Measurements from ENCODE around the gene FCF1. TPM values are rescaled to one million over a fixed set of nuclear protein-coding genes. Genes with fewer than 3 reads are reported as not detected.
"Not testable (repeated sequence)": the region's sequence is repeated elsewhere in the genome, so short reads cannot be mapped to it uniquely, and the experiment has no call there.

FCF1 gene
- total RNA-seq, 1 donor from 2014 or later: 23.7 TPM

DNA sequence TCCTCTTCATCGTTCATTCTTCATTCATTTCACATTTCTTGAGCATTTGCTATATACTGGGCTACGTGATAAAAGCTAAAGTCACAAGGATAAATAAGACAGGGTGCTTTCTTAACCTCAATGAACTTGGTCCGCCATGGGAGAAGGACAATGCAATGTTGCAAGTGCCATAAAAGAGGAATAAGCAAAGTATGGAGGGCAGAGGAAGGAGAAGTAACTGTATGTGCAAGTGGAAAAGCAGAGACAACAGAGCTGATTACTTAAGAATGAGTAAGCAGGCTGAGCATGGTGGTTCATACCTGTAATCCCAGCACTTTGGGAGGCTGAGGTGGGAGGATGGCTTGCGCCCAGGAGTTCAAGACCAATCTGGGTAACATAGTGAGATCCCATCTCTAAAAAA, 14.5 kb upstream of the FCF1 start:
- DNase-seq (ENCODE audit: low read depth): no peak

DNA sequence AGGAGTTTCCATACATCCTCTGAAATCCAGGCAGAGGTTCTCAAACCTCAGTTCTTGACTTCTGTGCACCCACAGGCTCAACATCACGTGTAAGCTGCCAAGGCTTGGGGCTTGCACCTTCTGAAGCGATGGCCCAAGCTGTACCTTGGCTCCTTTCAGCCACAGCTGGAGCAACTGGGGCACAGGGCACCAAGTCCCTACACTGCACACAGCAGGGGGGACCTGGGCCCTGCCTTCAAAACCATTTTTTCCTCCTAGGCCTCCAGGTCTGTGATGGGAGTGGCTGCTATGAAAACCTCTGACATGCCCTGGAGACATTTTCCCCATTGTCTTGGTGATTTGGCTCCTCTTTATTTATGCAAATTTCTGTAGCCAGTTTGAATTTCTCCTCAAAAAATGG, 10.7 kb upstream of the FCF1 start:
- DNase-seq (ENCODE audit: low read depth): no peak

DNA sequence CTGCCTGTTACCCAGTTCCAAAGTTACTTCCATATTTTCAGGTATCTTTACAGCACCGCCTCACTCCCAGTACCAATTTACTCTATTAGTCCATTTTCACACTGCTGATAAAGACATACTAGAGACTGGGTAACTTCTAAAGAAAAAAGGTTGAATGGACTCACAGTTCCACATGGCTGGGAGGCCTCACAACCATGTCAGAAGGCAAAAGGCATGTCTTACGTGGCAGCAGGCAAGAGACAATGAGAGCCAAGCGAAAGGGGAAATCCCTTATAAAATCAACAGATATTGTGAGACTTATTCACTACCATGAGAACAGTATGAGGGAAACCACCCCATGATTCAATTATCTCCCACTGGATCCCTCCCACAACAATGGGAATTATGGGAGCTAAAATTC, 9.9 kb upstream of the FCF1 start:
- no peak for DNase-seq (ENCODE audit: low read depth)

DNA sequence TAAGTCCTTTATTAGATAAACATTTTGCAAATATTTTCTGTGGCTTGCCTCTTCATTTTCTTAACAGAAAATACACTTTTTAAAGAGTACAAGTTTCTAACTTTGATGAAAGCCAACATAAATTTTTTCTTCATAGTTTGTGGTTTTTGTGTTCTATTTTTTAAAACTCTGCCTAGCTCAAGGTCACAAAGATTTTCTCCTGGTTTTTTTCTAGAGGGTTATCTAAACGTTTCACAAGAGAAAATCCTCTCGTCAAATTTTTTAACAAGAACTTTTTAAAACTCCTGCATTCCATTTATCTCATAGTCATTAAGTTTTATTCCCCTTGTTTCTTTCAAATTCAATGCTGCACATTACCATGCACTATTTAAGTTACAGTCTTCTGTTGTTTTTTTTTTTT, 8.3 kb upstream of the FCF1 start:
- no peak for DNase-seq (ENCODE audit: low read depth)

DNA sequence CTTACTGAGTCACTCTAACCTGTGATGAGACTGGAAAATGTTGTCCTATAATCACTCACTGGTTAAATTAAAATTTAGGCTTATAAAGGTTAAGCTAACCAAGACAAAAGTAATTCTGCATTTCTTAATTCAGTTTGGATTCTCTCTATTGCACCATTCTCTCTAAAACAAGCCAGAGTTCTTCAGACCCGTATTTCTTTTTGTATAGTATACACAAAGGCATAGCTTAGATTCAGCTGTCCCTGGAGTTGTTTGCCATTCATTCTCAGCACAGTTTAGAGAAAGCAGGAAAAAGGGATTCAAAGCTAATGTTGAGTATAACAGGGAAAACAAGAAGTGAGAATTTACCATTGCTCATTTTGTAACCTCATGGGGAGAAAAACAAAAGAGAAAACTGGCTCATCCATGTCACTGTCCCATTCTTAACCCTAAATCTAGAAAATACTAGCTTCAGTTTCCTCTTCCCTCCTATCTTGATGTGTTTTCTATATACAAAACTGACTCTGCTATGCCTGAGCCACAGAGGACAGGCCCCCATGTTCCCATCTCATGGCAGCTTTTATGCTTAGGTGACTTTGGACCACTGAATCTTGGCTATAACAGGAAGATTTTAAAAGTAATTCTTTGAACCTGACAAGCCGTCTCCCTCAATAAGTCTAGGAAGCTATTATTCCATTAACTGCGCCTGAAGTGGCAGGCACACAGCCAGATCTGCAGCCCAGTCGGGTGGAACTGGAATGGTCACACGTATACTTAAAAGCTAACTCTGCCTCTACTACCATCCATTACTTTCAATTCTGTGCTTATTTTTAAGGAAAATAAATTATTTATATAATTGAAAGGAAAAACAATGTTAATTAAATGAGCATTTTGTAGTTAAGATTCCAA, 7.1 kb upstream of the FCF1 start:
- no peak for DNase-seq (ENCODE audit: low read depth)

DNA sequence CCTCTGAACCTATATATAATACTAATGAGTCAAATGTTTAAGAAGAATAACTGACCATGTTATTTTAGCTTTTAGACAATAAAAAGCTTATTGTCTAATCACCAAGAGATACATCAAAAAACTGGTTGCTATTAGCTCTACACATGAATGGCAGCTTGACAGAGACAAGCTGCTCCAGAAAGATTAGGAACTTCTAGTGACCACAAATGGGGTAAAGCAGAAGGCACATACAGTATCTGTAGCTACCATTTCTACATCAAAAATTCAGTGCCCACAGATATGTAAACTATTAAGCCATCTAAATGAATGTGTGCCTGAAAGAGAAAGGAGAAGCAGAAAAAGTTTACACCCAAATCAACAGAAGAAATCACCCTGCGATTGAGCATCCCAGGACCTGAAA, 2.5 kb upstream of the FCF1 start:
- no peak for DNase-seq (ENCODE audit: low read depth)

DNA sequence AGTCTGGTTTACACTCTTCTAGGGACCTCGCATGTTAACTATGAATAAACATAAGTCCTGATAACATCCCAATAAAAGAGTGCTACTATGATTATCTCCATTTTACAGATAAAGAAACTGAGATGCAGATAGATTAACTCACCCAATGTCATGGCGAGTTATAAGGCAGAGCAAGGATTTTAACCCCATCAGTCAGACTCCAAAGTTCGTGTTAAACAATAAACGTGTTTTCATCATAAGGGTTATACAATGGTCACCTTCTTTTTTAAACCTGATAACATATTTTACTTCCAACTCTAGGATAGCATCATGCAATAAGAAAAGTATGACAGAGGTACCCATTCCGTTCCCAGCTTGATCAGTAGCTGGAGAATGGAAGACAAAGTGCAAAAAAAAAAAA, 1.3 kb upstream of the FCF1 start:
- DNase-seq (ENCODE audit: low read depth): no peak

DNA sequence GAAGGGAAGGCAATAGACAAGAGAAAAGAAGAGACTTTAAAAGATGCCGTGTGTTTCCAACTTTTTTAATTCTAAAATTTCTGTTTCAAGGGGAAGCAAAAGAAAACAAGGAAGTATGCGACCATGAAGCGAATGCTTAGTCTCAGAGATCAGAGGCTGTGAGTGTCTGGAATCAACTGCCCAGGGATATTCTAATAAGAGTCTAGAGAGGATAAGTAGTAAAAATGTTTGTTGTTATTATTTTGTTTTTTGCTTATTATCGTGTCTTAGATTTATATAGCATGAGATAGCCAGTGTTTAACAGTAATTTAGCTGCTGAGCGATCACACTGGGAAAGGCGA, 421 bp downstream of the FCF1 start:
- no peak for DNase-seq (ENCODE audit: low read depth)

DNA sequence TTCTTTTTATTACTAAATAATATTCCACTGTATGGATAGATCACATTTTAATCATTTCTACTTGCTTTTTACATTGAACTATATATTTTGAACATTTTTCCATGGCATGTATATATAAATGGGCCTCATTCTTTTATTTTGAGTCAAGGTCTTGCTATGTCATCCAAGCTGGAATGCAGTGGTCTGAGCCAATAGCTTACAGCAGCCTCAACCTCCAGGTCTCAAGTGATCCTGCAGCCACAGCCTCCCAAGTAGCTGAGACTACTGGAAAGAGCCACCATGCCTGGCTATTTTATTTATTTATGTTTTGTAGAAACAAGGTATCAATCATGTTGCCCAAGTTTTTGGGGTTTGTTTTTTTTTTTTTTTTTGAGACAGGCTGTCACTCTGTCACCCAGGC, 7.6 kb downstream of the FCF1 start:
- DNase-seq (ENCODE audit: low read depth): no peak

DNA sequence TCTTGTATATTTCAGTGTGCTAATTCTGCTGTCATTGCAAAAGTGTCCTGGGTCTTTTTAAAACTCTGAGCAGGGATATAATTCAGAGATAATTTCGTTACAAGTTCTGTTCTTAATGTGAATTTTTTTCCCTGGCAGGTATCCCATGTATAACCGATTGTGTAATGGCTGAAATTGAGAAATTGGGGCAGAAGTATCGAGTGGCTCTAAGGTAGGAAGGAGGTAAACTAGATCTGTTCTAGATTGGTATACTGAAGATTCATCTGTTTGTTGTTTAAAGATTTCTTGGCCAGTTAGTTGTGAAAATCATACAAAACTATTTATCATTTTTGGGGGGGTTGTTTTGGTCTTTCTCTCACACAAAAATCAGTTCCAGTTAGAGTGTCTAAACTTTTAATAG, 10.2 kb downstream of the FCF1 start:
- no peak for DNase-seq (ENCODE audit: low read depth)

DNA sequence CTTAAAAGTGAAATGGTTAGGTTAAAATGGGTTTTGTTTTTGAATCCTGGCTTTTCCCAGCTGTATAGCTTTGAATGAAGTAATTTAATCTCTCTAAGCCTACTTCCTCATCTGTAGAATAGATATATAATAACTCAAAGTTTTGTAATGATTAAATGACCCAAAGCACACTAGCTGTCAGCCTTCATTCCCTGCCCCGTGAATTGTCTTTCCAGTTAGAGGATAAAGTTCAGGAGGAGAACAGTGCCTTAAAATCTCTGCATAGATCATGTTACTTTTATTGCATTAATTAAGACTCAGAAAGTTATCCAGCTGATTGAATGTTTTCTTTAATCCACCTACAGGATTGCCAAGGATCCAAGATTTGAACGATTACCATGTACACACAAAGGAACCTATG, 19.4 kb downstream of the FCF1 start:
- no peak for DNase-seq (ENCODE audit: low read depth)

DNA sequence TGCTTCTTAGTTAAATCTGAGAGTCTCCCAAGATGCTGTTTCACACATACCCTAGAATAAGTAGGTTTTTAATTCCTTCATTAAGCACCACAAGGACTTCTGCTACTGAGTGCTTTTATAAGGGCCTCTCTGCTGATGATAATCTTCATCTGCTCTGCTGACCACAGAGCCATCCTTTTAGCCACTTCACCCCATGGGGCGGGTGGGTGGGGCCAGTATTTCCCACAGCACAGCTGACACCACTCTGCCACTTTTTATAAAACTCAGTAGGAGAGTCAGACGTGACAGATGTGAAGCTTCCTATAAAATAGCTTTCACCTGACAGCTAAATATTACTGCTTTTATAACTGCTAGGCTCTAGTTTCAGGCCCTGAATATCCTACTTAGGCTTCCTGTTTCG, 20.3 kb downstream of the FCF1 start:
- peak; percentile 76 for DNase-seq (ENCODE audit: low read depth)

DNA sequence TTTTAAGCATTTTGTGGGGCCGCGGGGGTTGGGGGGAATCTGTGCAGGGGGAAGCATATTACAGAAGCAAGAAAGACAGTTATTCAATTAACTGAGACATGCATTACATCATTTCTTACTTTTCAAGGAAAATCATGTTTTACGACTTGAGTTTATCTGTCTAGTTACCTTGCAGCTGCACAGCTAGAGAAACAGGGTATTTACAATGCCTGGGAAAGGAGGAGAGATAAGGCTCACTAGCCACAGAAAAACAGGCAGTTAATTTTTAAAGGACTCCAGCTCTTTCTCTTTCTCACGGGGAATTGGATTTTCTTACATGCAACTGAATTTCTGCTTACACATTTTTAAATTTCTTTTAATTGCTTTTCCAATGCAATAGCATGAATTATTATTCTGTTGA, 22.2 kb downstream of the FCF1 start:
- DNase-seq (ENCODE audit: low read depth): no peak

DNA sequence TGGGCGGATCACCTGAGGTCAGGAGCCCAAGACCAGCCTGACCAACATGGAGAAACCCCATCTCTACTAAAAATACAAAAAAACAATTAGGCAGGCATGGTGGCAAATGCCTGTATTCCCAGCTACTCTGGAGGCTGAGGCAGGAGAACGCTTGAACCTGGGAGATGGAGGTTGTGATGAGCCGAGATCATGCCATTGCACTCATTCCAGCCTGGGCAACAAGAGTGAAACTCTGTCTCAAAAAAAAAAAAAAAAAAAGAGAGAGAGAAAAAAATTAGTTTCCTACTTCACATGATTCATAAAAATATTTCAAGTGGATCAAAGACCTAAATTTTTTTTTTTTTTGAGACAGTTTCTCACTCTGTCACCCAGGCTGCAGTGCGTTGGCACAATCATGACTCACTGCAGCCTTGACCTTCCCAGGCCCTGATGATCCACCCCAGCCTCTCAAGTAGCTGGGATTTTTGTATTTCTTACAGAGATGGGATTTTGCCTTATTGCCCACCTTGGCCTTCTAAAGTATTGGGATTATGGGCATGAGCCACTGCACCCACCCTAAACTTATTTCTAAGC, 24.9 kb downstream of the FCF1 start:
- peak; percentile 51 for DNase-seq (ENCODE audit: low read depth)

DNA sequence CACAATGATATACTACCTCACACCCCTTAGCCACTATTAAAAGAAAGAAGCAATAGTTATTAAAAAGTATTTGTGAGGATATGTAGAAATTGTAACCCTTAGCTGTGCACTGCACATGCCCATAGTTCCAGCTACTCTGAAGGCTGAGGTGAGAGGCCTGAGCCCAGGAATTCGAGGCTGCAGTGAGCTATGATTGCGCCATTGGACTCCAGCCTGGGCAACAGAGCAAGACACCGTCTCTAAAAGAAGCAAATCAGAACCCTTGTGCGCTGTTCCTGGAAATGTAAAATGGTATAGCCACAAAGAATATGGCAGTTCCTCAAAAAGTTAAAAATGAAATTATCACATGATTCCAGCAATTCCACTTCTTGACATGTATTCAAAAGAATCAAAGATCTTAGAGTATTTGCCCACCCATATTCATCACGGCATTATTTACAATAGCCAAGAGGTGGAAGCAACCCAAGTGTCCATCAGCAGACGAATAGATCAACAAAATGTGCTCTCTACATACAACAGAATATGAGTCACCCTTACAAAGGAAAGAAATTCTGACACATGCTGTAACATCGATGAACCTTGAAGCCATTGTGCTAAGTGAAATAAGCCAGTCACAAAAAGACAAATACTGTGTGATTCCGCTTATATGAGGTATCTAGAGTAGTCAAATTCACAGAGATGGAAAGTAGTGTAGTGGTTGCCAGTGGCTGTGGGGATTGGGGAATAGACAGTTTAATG, 26.5 kb downstream of the FCF1 start:
- no peak for DNase-seq (ENCODE audit: low read depth)

DNA sequence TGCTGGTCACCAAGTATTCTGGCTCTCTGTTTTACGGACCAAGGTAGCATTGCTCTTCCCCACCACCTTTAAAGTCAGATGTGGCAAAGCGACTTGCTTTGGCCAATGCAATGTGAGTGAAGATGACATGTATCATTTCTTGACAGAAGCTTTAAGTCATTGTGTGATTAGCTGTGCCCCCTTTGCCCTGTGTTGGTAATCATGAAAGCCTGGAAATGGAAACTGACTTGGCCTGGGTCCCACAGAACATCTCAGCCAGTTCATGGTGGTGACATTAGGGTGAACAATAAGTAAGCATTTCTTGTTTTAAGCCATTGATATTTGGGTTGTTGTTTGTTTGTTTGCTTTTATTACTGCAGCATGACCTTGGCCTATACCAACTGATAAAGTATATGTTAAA, 34.3 kb downstream of the FCF1 start:
- no peak for DNase-seq (ENCODE audit: low read depth)

DNA sequence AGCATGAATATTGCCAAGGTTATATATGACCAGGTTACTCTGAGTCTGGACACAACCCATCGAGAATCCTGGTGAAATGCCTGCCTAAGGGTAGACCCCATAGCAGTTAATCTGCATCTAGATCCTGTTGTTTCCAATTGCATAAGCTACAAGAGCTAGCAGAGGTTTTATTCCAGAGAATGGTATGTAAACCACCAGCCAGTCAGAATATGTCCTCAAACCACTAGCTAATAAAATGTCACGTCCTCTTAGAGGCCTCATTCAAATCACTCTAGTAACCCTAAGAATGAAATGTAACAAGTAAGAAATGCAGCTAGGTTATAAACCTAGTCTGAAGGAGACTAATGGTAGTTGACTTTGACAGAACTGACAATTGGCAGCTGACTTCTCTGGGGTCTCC, 41.2 kb downstream of the FCF1 start:
- peak; percentile 32 for DNase-seq (ENCODE audit: low read depth)

DNA sequence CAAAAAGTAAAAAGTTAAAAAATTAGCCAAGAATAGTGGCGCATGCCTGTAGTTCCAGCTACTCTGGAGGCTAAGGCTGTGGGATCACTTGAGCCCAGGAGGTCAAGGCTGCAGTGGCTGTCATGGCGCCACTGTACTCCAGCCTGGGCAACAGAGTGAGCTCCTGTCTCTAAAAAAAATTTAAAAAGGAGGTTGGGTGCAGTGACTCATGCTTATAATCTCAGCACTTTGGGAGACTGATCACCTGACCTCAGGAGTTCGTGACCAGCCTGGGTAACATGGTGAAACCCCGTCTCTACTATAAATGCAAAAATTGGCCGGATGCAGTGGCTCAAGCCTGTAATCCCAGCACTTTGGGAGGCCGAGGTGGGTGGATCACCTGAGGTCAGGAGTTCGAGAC, 42.0 kb downstream of the FCF1 start:
- no peak for DNase-seq (ENCODE audit: low read depth)

DNA sequence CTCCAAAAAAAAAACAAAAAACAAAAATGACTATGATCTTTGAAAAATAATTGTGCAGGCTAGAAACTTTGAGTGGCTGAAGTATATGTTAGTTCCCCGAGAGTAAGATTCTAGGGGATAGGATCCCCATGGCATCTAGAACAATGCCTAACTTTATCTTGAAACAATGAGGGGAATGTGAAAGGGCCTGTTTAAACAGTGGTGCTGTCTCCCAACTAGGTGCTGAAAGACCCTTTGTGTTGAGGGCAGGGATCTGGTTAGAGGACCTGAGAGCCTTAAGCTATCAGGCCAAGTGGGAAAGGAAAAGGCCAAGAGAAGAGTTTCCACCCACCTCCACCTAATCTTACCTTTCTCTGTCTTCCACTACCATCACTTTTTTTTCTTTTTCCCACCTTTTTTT, 43.4 kb downstream of the FCF1 start:
- no peak for DNase-seq (ENCODE audit: low read depth)

DNA sequence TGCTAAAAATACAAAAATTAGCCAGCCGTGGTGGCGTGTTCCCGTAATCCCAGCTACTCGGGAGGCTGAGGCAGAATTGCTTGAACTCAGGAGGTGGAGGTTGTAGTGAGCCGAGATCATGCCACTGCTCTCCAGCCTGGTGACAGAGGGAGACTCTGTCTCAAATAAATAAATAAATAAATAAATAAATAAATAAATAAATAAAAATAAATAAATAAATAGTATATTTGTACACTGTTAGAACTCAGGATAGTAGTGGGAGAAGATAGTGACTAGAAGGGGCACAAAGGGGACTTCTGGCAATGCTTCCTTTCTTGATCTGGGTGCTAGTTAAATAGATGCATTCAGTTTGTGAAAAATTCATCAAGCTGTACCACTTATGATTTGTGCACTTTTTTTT, 45.6 kb downstream of the FCF1 start:
- DNase-seq (ENCODE audit: low read depth): not testable (repeated sequence)

DNA sequence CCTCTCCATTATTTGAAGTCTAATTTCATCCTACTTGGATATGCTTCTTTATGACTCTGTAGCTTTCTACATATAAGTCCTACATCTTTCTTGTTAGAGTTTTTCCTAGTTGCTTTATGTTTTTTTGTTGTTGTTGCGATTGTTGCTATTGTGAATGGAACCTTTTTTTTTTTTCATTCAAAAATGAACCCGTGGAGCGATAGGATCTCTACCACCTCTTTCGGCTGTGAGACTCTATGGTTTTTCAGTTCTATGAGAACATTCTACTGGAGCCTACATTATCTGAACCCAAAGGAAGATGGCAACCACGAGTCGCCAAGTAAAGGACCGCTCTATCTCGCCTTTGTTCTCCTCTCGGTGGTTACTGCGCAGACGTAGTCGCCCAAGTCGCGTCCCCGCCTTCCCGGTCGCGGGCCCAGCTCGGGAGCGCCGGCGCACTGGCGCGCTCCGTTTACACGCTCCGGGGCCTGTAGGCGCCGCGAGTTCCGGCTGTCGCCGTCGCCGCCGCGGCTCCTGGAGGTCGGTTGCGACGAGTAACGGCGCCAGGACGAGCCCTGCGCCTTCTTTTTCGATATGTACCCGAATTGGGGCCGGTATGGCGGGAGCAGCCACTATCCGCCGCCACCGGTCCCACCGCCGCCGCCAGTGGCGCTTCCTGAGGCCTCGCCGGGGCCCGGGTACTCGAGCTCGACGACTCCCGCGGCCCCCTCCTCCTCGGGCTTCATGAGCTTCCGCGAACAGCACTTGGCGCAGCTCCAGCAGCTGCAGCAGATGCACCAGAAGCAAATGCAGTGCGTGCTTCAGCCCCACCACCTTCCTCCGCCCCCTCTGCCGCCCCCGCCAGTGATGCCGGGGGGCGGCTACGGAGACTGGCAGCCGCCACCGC, 50.2 kb downstream of the FCF1 start, which contains the start of gene YLPM1:
Gene YLPM1 (plus strand): TSS at position 400 of the 886 bp plus-strand sequence. CDS start 174 bp downstream, at position 574.
- DNase-seq (ENCODE audit: low read depth): peak; percentile 97

Measured in myocyte (in vitro differentiated cells).